Measurements from ENCODE around the gene ARSB.

DNA sequence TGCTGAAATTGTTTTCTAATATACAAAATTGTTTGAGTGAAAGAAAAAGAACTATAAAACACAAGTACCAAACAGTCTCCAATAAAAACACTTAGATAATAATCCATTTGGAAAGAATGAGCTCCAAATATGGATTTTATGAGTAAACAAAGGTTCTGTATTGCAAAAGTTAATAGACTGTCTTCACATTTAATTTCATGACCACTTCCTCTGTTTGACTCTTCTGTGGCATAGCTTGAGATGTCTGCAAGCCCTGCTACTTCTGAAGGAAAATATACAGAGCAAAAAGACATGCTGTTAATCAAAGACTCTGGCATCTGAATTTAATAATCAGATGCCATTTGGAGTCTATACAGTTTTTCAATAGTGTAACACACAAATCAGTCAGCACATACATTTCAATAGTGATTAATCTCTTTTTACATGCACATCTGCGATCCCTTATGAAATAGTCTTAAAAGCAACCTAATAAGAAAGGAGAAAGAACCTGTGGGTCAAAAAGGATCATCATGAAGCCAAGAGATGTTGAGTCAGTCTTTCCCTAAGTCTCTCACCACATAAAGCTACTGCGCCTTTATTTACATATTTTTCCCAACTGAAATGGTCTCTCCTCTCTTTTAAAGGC is 171.1 kb downstream of the ARSB start:
- TF ChIP-seq CTCF (IDR thresholded peaks at IDR 0.05 in 2 of 3, conservative IDR thresholded peaks at IDR 0.05 in 1 of 3; ENCODE audit: control insufficient read depth in 2 of 3, extremely low read depth in 1 of 3, insufficient read depth in 1 of 3, low read depth in 3 of 3, low read length in 3 of 3) (no peak), E2F4 (IDR thresholded peaks at IDR 0.05; ENCODE audit: low read depth, low read length) (no peak), POLR2A (IDR thresholded peaks at IDR 0.05; ENCODE audit: low read depth, low read length) (no peak), NFIC (IDR thresholded peaks at IDR 0.05; ENCODE audit: low read depth, low read length) (no peak), EZH2 (IDR thresholded peaks at IDR 0.05; ENCODE audit: borderline replicate concordance, control insufficient read depth, low read depth, low read length) (no peak), NRF1 (conservative IDR thresholded peaks at IDR 0.05; ENCODE audit: low read depth, low read length) (no peak), MAX (IDR thresholded peaks at IDR 0.05; ENCODE audit: low read depth, low read length) (no peak), EGR1 (IDR thresholded peaks at IDR 0.05; ENCODE audit: borderline replicate concordance in 1 of 2, low read depth in 2 of 2, low read length in 2 of 2) (no peak), CREB1 (IDR thresholded peaks at IDR 0.05; ENCODE audit: low read depth) (no peak), SMAD5 (IDR thresholded peaks at IDR 0.05; ENCODE audit: low read depth) (no peak), POLR2AphosphoS5 (IDR thresholded peaks at IDR 0.05; ENCODE audit: low read length) (no peak), MTA2 (IDR thresholded peaks at IDR 0.05; ENCODE audit: low read depth) (no peak), BRCA1 (IDR thresholded peaks at IDR 0.05; ENCODE audit: low read depth, low read length) (no peak)
- TF ChIP-seq, protein P1, sequence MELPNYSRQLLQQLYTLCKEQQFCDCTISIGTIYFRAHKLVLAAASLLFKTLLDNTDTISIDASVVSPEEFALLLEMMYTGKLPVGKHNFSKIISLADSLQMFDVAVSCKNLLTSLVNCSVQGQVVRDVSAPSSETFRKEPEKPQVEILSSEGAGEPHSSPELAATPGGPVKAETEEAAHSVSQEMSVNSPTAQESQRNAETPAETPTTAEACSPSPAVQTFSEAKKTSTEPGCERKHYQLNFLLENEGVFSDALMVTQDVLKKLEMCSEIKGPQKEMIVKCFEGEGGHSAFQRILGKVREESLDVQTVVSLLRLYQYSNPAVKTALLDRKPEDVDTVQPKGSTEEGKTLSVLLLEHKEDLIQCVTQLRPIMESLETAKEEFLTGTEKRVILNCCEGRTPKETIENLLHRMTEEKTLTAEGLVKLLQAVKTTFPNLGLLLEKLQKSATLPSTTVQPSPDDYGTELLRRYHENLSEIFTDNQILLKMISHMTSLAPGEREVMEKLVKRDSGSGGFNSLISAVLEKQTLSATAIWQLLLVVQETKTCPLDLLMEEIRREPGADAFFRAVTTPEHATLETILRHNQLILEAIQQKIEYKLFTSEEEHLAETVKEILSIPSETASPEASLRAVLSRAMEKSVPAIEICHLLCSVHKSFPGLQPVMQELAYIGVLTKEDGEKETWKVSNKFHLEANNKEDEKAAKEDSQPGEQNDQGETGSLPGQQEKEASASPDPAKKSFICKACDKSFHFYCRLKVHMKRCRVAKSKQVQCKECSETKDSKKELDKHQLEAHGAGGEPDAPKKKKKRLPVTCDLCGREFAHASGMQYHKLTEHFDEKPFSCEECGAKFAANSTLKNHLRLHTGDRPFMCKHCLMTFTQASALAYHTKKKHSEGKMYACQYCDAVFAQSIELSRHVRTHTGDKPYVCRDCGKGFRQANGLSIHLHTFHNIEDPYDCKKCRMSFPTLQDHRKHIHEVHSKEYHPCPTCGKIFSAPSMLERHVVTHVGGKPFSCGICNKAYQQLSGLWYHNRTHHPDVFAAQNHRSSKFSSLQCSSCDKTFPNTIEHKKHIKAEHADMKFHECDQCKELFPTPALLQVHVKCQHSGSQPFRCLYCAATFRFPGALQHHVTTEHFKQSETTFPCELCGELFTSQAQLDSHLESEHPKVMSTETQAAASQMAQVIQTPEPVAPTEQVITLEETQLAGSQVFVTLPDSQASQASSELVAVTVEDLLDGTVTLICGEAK (IDR thresholded peaks at IDR 0.05; ENCODE audit: borderline replicate concordance) = no peak

Data from GM12878 (cell line).